ENCODE results near the gene TPBGL.

DNA sequence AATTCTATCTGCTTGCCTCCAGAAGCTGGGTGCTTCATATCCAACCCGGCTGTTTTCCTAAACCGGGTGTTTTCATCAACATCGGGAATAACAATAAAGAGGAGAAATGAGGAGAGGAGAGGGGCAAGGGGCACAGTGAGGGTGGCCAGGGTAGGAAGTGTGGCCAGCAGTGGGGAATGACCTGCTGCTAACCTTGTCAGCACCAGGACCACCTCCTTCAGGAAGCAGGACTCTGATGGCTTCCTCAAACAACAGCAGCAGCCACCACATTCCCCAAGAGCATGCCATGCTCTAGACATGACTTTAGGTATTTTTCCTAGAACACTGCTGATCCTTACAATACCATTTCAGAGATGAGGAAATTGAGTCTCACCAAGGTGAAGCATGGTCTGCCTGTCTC lies 52.4 kb downstream of the TPBGL start:
- TF ChIP-seq CTCF (IDR thresholded peaks at IDR 0.05) (no peak), ZFX (IDR thresholded peaks at IDR 0.05; ENCODE audit: borderline replicate concordance) (no peak)
